AG09309 (cell line): ENCODE results near the gene PLA2G2C.

Experiments used
- DNase-seq: peaks from one replicate; pipeline ENCODE4 v3.0.0-alpha.2; 2010; ENCODE audit warnings: low read depth
- H3K4me3 ChIP-seq: 2 replicates; pipeline ENCODE4 v1.5.1; 2011; ENCODE audit warnings: mild to moderate bottlenecking, low read depth, low read length, moderate library complexity; ENCODE audit not compliant: control insufficient read depth
- CTCF ChIP-seq: IDR thresholded peaks from 2 replicates; pipeline ENCODE4 v1.5.1; 2011; ENCODE audit warnings: mild to moderate bottlenecking, low read depth, low read length, inconsistent platforms; ENCODE audit not compliant: insufficient read depth, control insufficient read depth; ENCODE audit errors: missing control alignments

The PLA2G2C gene

GRCh38 chr1:20150326-20150705 lies 36.0 kb downstream of the PLA2G2C start:
- DNase-seq: no peak
- no peak overlapping the region for H3K4me3 ChIP-seq
- TF ChIP-seq CTCF: no peak

- no peak overlapping the region for H3K4me3 ChIP-seq
- TF ChIP-seq CTCF: no peak
Observed at GRCh38 chr1:20149601-20150325, 36.6 kb downstream of the PLA2G2C start.

GRCh38 chr1:20148571-20149500 lies 37.5 kb downstream of the PLA2G2C start:
- no peak overlapping the region for H3K4me3 ChIP-seq
- TF ChIP-seq CTCF: no peak
- no peak for DNase-seq

More at GRCh38 chr1:20149601-20150325, 36.6 kb downstream of the PLA2G2C start:
- DNase-seq: no peak

- H3K4me3 ChIP-seq: no peak overlapping the region
- DNase-seq: no peak
- TF ChIP-seq CTCF: no peak
Observed at GRCh38 chr1:20147846-20148570, 38.3 kb downstream of the PLA2G2C start.

GRCh38 chr1:20143734-20144565 lies 42.4 kb downstream of the PLA2G2C start:
- no peak for DNase-seq
- TF ChIP-seq CTCF: no peak
- no peak overlapping the region for H3K4me3 ChIP-seq

- H3K4me3 ChIP-seq: no peak overlapping the region
- DNase-seq: no peak
- TF ChIP-seq CTCF: no peak
Observed at GRCh38 chr1:20143318-20143717, 43.0 kb downstream of the PLA2G2C start.
